ENCODE results near the gene CLIP1.
"Not testable (repeated sequence)": the region's sequence is repeated elsewhere in the genome, so short reads cannot be mapped to it uniquely, and the experiment has no call there.

The CLIP1 gene

GRCh38 chr12:122399254-122399591 is 23.2 kb downstream of the CLIP1 start:
- FAIRE-seq (no peak), DNase-seq (ENCODE audit: low spot score) (no peak)

GRCh38 chr12:122397981-122398380 is 24.5 kb downstream of the CLIP1 start:
- not testable (repeated sequence) for FAIRE-seq; DNase-seq (ENCODE audit: low spot score)

GRCh38 chr12:122395319-122395718 is 27.1 kb downstream of the CLIP1 start:
- DNase-seq (ENCODE audit: low spot score) (peak; percentile 58), FAIRE-seq (no peak)

- FAIRE-seq (no peak), DNase-seq (ENCODE audit: low spot score) (no peak)
These were observed 27.8 kb downstream of the CLIP1 start for GRCh38 chr12:122394626-122395194.

GRCh38 chr12:122393817-122394216 is 28.7 kb downstream of the CLIP1 start:
- DNase-seq (ENCODE audit: low spot score) (no peak), FAIRE-seq (no peak)

- FAIRE-seq (no peak), DNase-seq (ENCODE audit: low spot score) (no peak)
These were observed 30.1 kb downstream of the CLIP1 start for GRCh38 chr12:122392411-122392810.

- DNase-seq (ENCODE audit: low spot score) (no peak), FAIRE-seq (no peak)
These were observed 32.8 kb downstream of the CLIP1 start for GRCh38 chr12:122389677-122390076.

GRCh38 chr12:122387887-122388286 is 34.6 kb downstream of the CLIP1 start:
- FAIRE-seq (no peak), DNase-seq (ENCODE audit: low spot score) (no peak)

GRCh38 chr12:122385171-122386016 is 37.1 kb downstream of the CLIP1 start:
- DNase-seq (ENCODE audit: low spot score), result no peak

GRCh38 chr12:122382919-122383350 is 39.5 kb downstream of the CLIP1 start:
- DNase-seq (ENCODE audit: low spot score) (no peak), FAIRE-seq (no peak)

More at GRCh38 chr12:122385171-122386016, 37.1 kb downstream of the CLIP1 start:
- no peak for FAIRE-seq

- no peak for FAIRE-seq
These were observed 41.4 kb downstream of the CLIP1 start for GRCh38 chr12:122381021-122381420.

GRCh38 chr12:122376751-122377150 is 45.7 kb downstream of the CLIP1 start:
- FAIRE-seq; DNase-seq (ENCODE audit: low spot score): not testable (repeated sequence)

More at GRCh38 chr12:122381021-122381420, 41.4 kb downstream of the CLIP1 start:
- no peak for DNase-seq (ENCODE audit: low spot score)

GRCh38 chr12:122374707-122375106 is 47.8 kb downstream of the CLIP1 start:
- no peak for FAIRE-seq
- DNase-seq (ENCODE audit: low spot score), result no peak

- FAIRE-seq (no peak), DNase-seq (ENCODE audit: low spot score) (no peak)
These were observed 50.9 kb downstream of the CLIP1 start for GRCh38 chr12:122371475-122372045.

GRCh38 chr12:122368361-122369073 is 54.0 kb downstream of the CLIP1 start:
- no peak for FAIRE-seq
- DNase-seq (ENCODE audit: low spot score), result no peak

- DNase-seq (ENCODE audit: low spot score); FAIRE-seq: not testable (repeated sequence)
These were observed 54.8 kb downstream of the CLIP1 start for GRCh38 chr12:122367632-122368031.

GRCh38 chr12:122366685-122367475 is 55.6 kb downstream of the CLIP1 start:
- DNase-seq (ENCODE audit: low spot score), result peak; percentile 84
- FAIRE-seq, result peak; percentile 85

GRCh38 chr12:122365226-122365625 is 57.2 kb downstream of the CLIP1 start:
- DNase-seq (ENCODE audit: low spot score); FAIRE-seq: not testable (repeated sequence)

- no peak for FAIRE-seq
- no peak for DNase-seq (ENCODE audit: low spot score)
These were observed 58.7 kb downstream of the CLIP1 start for GRCh38 chr12:122363782-122364181.

- DNase-seq (ENCODE audit: low spot score) (no peak), FAIRE-seq (no peak)
These were observed 59.7 kb downstream of the CLIP1 start for GRCh38 chr12:122362755-122363154.

- DNase-seq (ENCODE audit: low spot score); FAIRE-seq: not testable (repeated sequence)
These were observed 64.1 kb downstream of the CLIP1 start for GRCh38 chr12:122358403-122358802.
